ENCODE measurements around the gene ATP6V1G3.

GRCh38 chr1:198498881-198499280 lies 41.6 kb downstream of the ATP6V1G3 start:
- no peak for TF ChIP-seq CTCF (IDR thresholded peaks at IDR 0.05; ENCODE audit: low read length)
- no peak for TF ChIP-seq EZH2 (optimal IDR thresholded peaks at IDR 0.05; ENCODE audit: low read depth, low read length)

All from MM.1S (cell line).